ENCODE results near the gene VPS54.

- TF ChIP-seq CTCF (IDR thresholded peaks at IDR 0.05), result no peak
- no peak for TF ChIP-seq EP300 (IDR thresholded peaks at IDR 0.05)
- TF ChIP-seq POLR2A (IDR thresholded peaks at IDR 0.05; ENCODE audit: low read depth), result no peak
- TF ChIP-seq POLR2AphosphoS5 (IDR thresholded peaks at IDR 0.05), result peak in 1 of 2 donors; percentile 21
These were observed 132.8 kb downstream of the VPS54 start for GRCh38 chr2:63886445-63886844.

Measured in esophagus muscularis mucosa (tissue), 4 donors.